ENCODE data around the gene FAM120B. TPM values are rescaled to one million over a fixed set of nuclear protein-coding genes. Genes with fewer than 3 reads are reported as not detected.

The FAM120B gene
- total and polyA plus RNA-seq, 3 donors from 2014 or later, result 33.8 to 62.2 (median 40.6) TPM

DNA sequence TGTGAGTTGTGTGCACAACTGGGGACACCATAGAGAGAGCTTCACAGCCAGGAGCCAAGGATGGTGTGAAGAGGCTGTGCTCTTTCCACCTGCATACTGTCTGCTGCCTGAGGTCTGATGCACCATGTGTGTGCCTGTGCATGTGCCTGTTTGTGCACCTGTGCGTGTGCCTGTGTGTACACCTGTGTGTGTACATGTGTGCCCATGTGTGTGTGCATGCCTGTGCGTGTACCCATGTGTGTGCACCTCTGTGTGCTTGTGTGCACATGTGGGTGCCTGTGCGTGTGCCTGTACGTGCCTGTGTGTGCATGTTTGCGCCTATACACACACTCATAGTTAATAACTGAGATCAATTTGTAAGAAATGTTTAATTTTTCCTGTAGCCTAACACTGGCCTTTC is 51.3 kb downstream of the FAM120B start:
- DNase-seq, result no peak
- Histone ChIP-seq H3K36me3 (ENCODE audit: low read depth, missing control alignments) (no peaks in the 10 kb centered on the region), H3K4me3 (no peak overlapping the region), H3K9me3 (no peaks in the 10 kb centered on the region), H3K27ac (no peak overlapping the region), H3K4me1 (no peaks in the 10 kb centered on the region), H3K27me3 (no peaks in the 10 kb centered on the region)
- intact Hi-C loops (cut with DNase I; ENCODE audit: low total_unique reads), result no loop called here
- TF ChIP-seq POLR2A (IDR thresholded peaks at IDR 0.05), result no peak
- TF ChIP-seq, protein P1, sequence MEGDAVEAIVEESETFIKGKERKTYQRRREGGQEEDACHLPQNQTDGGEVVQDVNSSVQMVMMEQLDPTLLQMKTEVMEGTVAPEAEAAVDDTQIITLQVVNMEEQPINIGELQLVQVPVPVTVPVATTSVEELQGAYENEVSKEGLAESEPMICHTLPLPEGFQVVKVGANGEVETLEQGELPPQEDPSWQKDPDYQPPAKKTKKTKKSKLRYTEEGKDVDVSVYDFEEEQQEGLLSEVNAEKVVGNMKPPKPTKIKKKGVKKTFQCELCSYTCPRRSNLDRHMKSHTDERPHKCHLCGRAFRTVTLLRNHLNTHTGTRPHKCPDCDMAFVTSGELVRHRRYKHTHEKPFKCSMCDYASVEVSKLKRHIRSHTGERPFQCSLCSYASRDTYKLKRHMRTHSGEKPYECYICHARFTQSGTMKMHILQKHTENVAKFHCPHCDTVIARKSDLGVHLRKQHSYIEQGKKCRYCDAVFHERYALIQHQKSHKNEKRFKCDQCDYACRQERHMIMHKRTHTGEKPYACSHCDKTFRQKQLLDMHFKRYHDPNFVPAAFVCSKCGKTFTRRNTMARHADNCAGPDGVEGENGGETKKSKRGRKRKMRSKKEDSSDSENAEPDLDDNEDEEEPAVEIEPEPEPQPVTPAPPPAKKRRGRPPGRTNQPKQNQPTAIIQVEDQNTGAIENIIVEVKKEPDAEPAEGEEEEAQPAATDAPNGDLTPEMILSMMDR (IDR thresholded peaks at IDR 0.05), result no peak
- WGBS, 2 donors, result 94 to 95% methylated on average over 5 of the region's 5 CpGs

DNA sequence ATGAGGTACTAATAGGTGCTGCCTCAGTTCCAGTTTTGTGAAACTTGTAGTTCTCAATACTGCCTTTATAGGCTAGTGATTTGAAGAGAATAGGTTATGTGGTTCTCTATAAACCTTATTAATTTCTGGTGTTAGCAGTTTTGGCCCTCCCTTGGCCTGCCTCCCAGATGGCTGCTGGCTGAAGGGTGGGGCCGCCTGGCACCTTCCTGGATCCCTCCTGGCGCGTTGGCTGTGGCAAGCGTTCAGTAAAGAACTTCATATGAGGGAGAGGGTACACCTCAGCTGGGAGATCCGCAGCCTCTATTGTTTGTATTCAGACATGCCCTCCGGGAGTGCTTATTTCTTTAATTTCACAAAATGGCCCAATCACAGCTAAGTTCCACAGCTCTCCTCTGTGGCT is 51.9 kb downstream of the FAM120B start:
- no peak overlapping the region for H3K4me3 ChIP-seq
- H3K9me3 ChIP-seq, result no peaks in the 10 kb centered on the region
- TF ChIP-seq POLR2A (IDR thresholded peaks at IDR 0.05), result no peak
- TF ChIP-seq, protein P1 (IDR thresholded peaks at IDR 0.05), result no peak
- intact Hi-C loops (cut with DNase I; ENCODE audit: low total_unique reads), result no loop called here
- 84 to 87% methylated on average over 6 of the region's 6 CpGs for WGBS, 2 donors
- no peak overlapping the region for H3K27ac ChIP-seq
- DNase-seq, result no peak
- no peaks in the 10 kb centered on the region for H3K36me3 ChIP-seq (ENCODE audit: low read depth, missing control alignments)
- H3K27me3 ChIP-seq, result no peaks in the 10 kb centered on the region
- no peaks in the 10 kb centered on the region for H3K4me1 ChIP-seq

DNA sequence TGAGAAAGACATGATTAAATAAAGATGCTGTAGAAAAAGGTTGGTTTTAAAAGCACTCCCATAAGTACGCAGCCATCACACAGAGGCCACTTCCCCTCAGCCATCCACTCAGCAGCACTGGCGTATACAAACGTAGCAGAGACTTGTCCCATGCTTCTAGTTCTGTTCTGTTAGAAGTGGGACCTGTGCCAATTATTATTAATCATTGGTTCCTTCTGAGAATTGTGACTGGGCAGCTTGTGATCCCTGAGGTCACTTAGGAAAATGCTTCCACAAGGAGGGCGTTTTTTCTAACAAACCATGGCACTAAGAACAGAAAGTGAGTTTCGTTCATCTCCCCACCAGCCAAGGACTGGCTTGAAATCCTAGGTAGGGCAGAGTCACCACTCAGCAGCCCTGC is 53.9 kb downstream of the FAM120B start:
- Histone ChIP-seq H3K4me1 (peaks cover 4% of the 10 kb centered on the region), H3K36me3 (ENCODE audit: low read depth, missing control alignments) (no peaks in the 10 kb centered on the region), H3K27ac (no peak overlapping the region), H3K27me3 (no peaks in the 10 kb centered on the region), H3K4me3 (no peak overlapping the region), H3K9me3 (no peaks in the 10 kb centered on the region)
- intact Hi-C loops (cut with DNase I; ENCODE audit: low total_unique reads), result no loop called here
- no peak for DNase-seq
- 76 to 81% methylated on average over 5 of the region's 5 CpGs for whole genome bisulfite sequencing, 2 donors
- TF ChIP-seq, protein P1 (IDR thresholded peaks at IDR 0.05), result no peak
- no peak for TF ChIP-seq POLR2A (IDR thresholded peaks at IDR 0.05)

DNA sequence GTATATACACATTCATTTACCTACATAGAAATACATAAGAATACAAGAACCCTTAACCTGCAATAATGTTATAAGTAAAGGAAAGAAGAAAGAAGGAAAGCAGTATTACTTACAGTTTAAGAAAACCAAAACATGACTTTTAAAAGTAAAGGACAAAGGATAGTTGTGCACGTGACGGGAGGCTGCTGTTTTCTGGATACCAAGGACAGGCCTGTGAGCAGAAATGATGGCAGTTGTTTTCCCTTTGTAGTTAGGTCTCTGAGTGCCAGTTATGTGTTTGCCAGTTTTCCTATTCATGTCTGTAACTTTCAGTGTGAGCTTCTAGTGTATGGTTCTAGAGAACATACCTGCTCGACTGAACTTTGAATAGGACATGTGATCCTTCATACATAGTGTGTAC is 54.8 kb downstream of the FAM120B start:
- WGBS, 2 donors, result 90 to 95% methylated on average over 3 of the region's 3 CpGs
- Histone ChIP-seq H3K27me3 (no peaks in the 10 kb centered on the region), H3K36me3 (ENCODE audit: low read depth, missing control alignments) (no peaks in the 10 kb centered on the region), H3K4me1 (peaks cover 13% of the 10 kb centered on the region), H3K27ac (no peak overlapping the region), H3K9me3 (no peaks in the 10 kb centered on the region), H3K4me3 (no peak overlapping the region)
- intact Hi-C loops (cut with DNase I; ENCODE audit: low total_unique reads), result no loop called here
- TF ChIP-seq, protein P1 (IDR thresholded peaks at IDR 0.05), result no peak
- TF ChIP-seq POLR2A (IDR thresholded peaks at IDR 0.05), result no peak
- no peak for DNase-seq

DNA sequence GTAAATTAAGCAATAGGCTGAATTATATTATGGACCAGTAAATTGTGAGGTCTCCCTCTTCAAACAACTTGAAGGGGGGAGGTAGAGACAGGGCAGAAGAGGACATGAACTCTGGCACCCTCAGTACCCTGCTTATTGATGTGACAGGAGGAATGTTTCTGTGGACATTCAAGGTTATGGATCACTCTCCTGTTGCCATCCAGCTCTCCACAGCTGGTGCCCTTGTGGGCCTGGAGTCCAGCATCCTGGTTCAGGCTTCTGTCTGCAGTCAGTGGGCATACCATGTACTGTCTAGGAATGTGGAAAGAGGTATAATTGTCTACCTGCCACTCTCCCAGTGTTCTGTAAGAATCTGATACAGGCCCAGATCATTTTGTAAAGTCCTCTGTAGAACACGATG is 55.6 kb downstream of the FAM120B start:
- Histone ChIP-seq H3K4me3 (no peak overlapping the region), H3K4me1 (peaks cover 20% of the 10 kb centered on the region), H3K27me3 (no peaks in the 10 kb centered on the region), H3K9me3 (no peaks in the 10 kb centered on the region), H3K36me3 (ENCODE audit: low read depth, missing control alignments) (no peaks in the 10 kb centered on the region), H3K27ac (no peak overlapping the region)
- no peak for DNase-seq
- TF ChIP-seq POLR2A (IDR thresholded peaks at IDR 0.05), result no peak
- TF ChIP-seq, protein P1 (IDR thresholded peaks at IDR 0.05), result no peak
- intact Hi-C loops (cut with DNase I; ENCODE audit: low total_unique reads), result no loop called here
- WGBS, 2 donors, result 93 to 100% methylated on average over 1 of the region's 1 CpG
